NCI-H526 (cell line): Measurements from ENCODE around the gene ARSG.
"Not testable (repeated sequence)": the region's sequence is repeated elsewhere in the genome, so short reads cannot be mapped to it uniquely, and the experiment has no call there.

Experiments
- DNase-seq, 2 experiments: peaks; one replicate each; lab custom pipeline; 2025; lab: John Stamatoyannopoulos, UW

ARSG gene

DNA sequence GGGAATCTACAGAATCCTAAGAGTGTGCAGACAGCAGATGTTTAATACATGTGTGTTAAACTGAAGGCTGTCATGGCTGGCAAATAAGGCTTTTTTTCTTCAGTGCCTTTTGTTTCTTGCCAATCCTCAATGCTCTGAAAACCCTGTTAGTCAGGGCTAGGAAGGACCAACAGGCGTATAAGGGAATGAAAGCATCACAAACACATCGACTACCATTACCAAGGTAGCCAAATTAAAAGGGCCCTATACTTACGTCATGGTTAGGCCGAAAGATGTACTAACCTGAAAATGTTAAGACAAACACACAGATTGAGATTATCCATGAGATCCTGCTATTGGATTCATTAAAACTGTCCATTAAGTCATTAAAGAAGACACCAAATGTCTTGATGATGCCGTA, 13.5 kb upstream of the ARSG start:
- DNase-seq: no peak

DNA sequence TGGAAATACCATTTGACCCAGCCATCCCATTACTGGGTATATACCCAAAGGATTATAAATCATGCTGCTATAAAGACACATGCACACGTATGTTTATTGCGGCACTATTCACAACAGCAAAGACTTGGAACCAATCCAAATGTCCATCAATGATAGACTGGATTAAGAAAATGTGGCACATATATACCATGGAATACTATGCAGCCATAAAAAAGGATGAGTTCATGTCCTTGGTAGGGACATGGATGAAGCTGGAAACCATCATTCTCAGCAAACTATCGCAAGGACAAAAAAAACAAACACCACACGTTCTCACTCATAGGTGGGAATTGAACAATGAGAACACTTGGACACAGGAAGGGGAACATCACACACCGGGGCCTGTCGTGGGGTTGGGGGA, 9.3 kb upstream of the ARSG start:
- not testable (repeated sequence) for DNase-seq

DNA sequence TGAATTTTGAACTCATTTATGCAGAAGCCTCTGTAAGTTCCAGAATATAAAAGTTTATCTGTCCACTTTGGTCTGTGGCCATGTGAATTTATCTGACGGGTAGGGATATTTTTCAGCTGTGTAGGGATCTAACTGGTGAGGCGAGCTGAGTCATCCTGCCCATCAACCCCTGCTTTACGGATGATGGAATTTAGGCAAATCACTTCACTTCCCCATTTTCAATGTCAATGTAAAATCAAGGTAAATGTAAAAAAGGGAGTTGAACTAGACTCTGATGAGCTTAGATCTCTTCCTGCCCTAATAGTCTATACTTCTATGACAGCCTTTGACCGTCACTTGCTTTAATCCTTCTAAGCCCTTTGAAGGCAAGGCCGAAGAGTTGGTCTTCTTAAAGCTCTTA, 2.9 kb upstream of the ARSG start:
- DNase-seq: peak in 1 of 2 experiments; percentile 53

DNA sequence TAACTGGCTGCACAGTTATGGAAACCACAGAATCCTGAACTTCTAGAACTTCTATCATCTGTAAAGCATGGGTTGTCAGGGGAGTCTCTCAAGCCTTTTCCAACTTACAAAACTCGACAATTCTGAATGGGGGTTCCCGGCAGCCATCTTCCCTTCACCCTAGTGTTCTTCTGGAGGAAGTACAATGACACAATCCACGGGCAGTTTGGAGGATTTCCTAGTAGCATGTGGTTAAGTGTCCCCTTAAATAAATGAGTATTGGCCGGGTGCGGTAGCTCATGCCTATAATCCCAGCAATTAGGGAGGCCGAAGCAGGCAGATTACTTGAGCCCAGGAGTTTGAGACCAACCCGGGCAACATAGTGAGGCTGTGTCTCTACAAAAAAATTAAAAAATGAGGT, 2.5 kb upstream of the ARSG start:
- DNase-seq: peak in 1 of 2 experiments; percentile 14

DNA sequence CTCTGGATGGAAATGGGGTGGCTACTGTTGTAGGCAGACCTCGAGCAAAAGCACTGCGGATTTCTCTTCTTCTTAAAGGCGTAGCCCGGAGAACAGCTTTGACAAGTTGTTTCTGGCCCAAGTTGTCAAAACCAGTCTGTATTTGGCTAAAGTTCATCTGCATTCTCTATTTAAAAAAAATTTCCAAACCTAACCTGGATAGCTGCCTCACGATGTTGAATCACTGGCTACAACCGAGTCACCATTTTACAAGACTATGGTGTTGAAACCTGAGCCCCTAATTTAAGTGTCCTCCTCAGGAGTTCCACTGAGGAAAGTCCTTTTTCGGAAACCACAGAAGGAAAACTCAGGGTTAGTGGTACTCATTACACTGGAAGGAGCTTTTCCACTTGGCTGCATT, 1.8 kb upstream of the ARSG start:
- no peak for DNase-seq

- peak in 1 of 2 experiments; percentile 26 for DNase-seq
Observed at GRCh38 chr17:68289936-68290267, 1.4 kb upstream of the ARSG start.

- peak in 1 of 2 experiments; percentile 54 for DNase-seq
Observed at GRCh38 chr17:68290268-68290954, 884 bp upstream of the ARSG start.

GRCh38 chr17:68291836-68292688, 767 bp downstream of the ARSG start:
- DNase-seq: peak; percentile 62 to 89

DNA sequence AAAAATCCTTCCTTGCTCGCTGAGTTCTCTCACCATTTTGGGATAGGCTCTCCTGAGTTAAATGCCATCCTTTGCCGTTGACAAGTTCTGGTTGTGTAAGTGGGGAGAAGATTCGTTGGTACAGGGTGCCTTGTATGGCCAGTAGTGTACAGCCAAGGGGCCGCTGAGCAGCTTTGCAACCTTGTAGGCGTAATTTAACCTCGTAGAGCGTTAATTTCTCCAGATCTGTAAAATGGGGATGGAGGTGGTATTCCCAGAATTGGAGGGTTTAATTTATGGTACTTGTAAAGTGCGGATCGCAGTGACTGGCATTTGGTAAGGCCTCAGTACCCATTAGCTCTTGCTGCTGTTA, 1.4 kb downstream of the ARSG start:
- DNase-seq: no peak

- DNase-seq: no peak
Observed at GRCh38 chr17:68293490-68294195, 2.3 kb downstream of the ARSG start.

DNA sequence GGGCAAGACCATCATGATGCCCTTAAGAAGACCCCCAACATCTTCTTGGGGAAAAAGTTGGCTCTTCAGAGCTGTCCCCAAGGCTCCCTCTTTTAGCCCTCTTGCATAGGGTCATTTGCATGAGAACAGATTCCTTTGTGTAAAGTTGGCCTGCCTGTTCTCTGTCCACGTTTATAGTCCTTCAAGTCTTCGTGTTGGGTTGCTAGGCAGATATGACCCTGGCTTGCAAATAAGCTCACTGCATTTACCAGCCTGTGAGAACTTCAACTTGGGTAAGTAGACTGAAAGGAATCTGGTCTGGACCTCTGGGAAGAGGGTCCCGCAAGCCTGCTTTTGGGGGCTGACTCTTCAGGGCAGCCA, 2.9 kb downstream of the ARSG start:
- DNase-seq: peak; percentile 70 to 71

GRCh38 chr17:68294617-68295016, 3.3 kb downstream of the ARSG start:
- DNase-seq: no peak

DNA sequence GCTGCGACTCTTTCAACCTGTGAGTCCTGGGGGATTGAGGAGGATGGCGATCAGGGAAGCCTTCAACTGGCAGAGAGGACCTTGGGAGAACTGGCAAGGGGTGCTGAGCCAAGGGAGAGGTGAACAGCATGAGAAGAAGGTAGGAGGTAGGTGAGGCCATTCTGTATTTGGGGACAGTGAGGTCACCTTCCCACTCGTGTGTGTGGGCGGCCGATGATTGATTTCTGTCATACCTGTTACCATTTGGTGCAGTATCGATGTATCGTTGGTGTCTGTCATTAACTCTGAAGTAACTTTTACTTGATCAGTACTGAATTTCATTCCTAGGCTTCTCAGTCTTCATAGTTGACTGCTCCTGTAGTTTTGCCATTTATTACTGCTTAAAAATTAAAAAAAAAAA, 3.8 kb downstream of the ARSG start:
- DNase-seq: no peak

DNA sequence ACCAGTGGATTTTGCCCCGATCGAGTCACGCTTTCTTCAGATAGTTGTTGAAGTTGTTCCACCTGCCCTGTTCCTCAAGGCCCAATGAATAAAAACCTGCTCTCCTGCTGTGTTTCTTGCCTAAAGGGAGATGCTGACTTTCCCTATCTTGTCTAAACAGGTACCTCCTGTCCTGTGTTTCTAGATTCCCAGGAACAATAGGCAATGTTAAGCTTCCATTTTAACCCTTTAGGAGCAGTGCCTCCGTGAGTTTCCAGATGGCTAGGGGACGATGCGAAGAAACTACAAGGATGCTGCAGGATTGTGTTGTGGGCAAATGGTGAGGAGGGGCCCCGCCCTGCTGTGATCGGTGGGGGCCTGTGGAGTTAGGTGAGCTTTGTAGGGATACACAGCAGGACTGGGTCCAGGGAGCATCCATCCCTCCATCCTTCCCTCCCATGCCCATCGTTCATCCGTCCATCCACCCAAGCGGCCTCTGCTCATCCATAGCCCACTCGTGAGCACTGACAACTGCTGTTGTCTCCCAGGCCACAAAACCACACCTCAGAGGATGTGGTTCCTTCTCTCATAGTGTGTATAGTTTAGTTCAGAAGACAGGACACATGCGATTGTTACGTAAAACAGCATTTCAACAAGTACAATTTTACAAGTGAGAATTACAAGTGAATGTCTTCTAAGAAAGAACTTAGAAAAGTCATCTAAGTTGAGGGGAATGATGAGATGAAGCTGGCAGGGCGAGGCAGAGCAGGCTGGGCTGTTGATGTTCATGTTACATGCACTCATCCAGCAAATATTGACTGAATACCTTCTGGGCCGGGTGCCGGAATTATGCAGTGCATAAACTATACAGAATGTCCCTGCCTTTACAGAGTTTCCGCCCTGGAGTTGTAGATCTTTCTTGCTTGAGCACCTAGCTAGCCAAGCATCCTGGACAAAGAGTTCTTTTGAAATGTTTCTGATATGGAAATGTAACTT, 5.2 kb downstream of the ARSG start:
- DNase-seq: no peak

GRCh38 chr17:68297195-68297594, 5.9 kb downstream of the ARSG start:
- no peak for DNase-seq

DNA sequence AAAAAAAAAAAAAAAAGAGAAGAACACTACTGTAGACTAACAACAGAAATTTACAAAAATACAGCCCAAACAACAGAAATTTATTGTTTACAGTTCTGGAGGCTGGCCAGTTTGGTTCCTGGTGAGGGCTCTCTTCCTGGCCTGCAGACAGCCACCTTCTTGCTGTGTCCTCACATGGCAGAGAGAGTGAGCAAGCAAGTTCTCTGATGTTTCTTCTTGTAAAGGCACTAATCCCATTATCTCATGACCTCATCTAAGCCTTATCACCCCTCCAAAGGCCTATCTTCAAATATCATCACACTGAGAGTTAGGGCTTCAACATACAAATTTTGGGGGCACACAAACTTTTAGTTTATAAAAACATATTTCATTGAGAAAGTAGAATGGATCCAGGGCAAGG, 7.3 kb downstream of the ARSG start:
- DNase-seq: no peak

GRCh38 chr17:68299817-68300216, 8.5 kb downstream of the ARSG start:
- DNase-seq: no peak

GRCh38 chr17:68301438-68301959, 10.2 kb downstream of the ARSG start:
- peak; percentile 86 for DNase-seq

DNA sequence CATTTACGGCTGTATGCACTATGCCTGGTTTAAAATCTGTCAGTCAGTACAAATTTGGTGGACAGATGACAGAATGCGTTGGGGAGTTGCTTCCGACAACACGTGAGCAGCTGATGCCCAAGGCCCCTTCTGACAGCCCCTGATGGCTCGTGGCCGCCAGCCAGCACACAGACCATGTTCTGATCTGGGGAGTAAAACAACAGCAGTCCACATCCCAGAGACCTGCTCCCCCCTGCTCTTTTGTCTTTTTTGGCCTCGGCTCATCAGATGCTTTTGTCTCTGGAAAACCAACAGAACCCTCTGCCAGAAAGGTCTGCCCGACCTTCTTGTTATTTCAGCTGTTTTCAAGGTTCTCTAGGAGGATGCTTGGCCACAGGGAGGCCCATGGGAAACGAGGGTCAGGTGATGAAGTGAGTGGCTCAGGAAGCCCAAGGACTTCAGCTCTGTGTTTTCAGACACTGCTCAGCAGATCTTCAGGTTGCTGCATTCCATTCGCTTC, 10.8 kb downstream of the ARSG start:
- DNase-seq: no peak

GRCh38 chr17:68302666-68303065, 11.4 kb downstream of the ARSG start:
- DNase-seq: no peak

- peak; percentile 7 to 13 for DNase-seq
Observed at GRCh38 chr17:68304706-68305105, 13.4 kb downstream of the ARSG start.
